Astrocyte (in vitro differentiated cells and primary cell): ENCODE measurements around the gene PDIA5.

Experiments
- EZH2 ChIP-seq: IDR thresholded peaks from 2 replicates; pipeline ENCODE4 v1.6.1; 2012; ENCODE audit warnings: mild to moderate bottlenecking, low read length, inconsistent platforms; ENCODE audit not compliant: insufficient read depth
- TF ChIP-seq, protein P1 (sequence below): IDR thresholded peaks from 2 replicates; pipeline ENCODE4 v1.5.1; 2011; ENCODE audit warnings: low read depth, mild to moderate bottlenecking, inconsistent platforms, low read length, moderate library complexity; ENCODE audit not compliant: insufficient read depth

DNA sequence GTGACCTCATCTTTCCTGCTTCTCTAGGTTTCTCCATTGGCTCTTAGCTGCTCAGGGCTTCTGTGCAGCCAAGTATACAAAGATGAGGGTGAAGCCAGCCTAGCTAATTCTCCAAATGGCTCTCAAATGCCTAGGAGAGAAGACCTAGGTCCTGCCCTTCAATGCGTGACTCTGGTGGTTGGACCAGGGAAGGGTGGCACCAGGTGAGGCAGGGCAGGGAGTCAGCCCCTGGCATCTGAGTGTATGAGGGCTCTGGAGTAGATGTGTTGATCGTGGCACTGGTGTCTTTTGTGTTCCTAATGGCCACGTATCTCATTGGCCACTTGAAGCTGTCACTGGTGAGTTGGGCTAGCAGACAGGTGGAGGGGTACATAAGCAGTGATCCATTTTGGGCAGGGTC lies 59.8 kb downstream of the PDIA5 start:
- TF ChIP-seq, protein P1, sequence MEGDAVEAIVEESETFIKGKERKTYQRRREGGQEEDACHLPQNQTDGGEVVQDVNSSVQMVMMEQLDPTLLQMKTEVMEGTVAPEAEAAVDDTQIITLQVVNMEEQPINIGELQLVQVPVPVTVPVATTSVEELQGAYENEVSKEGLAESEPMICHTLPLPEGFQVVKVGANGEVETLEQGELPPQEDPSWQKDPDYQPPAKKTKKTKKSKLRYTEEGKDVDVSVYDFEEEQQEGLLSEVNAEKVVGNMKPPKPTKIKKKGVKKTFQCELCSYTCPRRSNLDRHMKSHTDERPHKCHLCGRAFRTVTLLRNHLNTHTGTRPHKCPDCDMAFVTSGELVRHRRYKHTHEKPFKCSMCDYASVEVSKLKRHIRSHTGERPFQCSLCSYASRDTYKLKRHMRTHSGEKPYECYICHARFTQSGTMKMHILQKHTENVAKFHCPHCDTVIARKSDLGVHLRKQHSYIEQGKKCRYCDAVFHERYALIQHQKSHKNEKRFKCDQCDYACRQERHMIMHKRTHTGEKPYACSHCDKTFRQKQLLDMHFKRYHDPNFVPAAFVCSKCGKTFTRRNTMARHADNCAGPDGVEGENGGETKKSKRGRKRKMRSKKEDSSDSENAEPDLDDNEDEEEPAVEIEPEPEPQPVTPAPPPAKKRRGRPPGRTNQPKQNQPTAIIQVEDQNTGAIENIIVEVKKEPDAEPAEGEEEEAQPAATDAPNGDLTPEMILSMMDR = no peak
- no peak for TF ChIP-seq EZH2
